Neural cell (in vitro differentiated cells): ENCODE measurements around the gene SNRPF. TPM values are rescaled to one million over a fixed set of nuclear protein-coding genes. Genes with fewer than 3 reads are reported as not detected.

Source experiments
- H2AFZ ChIP-seq: fragments of 200-600, 300-800 bp; sonication (generic), shearing (Covaris generic); 2 replicates; pipeline ENCODE4 v1.6.0; 2014; ENCODE audit warnings: low read depth, mild to moderate bottlenecking, antibody characterized with exemption, low read length, moderate library complexity
- H3F3A ChIP-seq: fragments of 200-600 bp; shearing (Covaris generic); 2 replicates; pipeline ENCODE4 v1.6.1; 2016; ENCODE audit warnings: mild to moderate bottlenecking, moderate library complexity, mixed read lengths, antibody characterized with exemption, low read length; ENCODE audit not compliant: insufficient read depth, poor library complexity, severe bottlenecking
- H3K27ac ChIP-seq: fragments of 200-600, 300-800 bp; sonication (generic), shearing (Covaris generic); 2 replicates; pipeline ENCODE4 v1.5.1; 2014; ENCODE audit warnings: mild to moderate bottlenecking, low read length, moderate library complexity
- H3K27me3 ChIP-seq: fragments of 300-800, 200-600 bp; sonication (generic), shearing (Covaris generic); 2 replicates; pipeline ENCODE4 v1.6.0; 2014; ENCODE audit warnings: mild to moderate bottlenecking, low read depth, low read length, moderate library complexity; ENCODE audit not compliant: insufficient read depth
- H3K36me3 ChIP-seq: fragments of 300-800, 200-600 bp; sonication (generic), shearing (Covaris generic); 2 replicates; pipeline ENCODE4 v1.5.1; 2014; ENCODE audit warnings: mild to moderate bottlenecking, antibody characterized with exemption, low read length, moderate library complexity; ENCODE audit not compliant: insufficient read depth
- H3K4me2 ChIP-seq: fragments of 300-800, 200-600 bp; sonication (generic), shearing (Covaris generic); 2 replicates; pipeline ENCODE4 v1.6.0; 2014; ENCODE audit warnings: mild to moderate bottlenecking, low read length
- H3K4me3 ChIP-seq: fragments of 300-800, 200-600 bp; sonication (generic), shearing (Covaris generic); 2 replicates; pipeline ENCODE4 v1.5.1; 2014; ENCODE audit warnings: mild to moderate bottlenecking, low read length, moderate library complexity
- H3K79me2 ChIP-seq: fragments of 200-600 bp; shearing (Covaris generic); replicated peaks from 2 replicates; pipeline ENCODE4 v1.6.0; 2014; ENCODE audit warnings: mild to moderate bottlenecking, low read length, moderate library complexity; ENCODE audit not compliant: insufficient read depth
- H3K9ac ChIP-seq: fragments of 300-800, 200-600 bp; sonication (generic), shearing (Covaris generic); 2 replicates; pipeline ENCODE4 v1.6.1; 2016; ENCODE audit warnings: mild to moderate bottlenecking, low read length, mixed read lengths
- H3K9me2 ChIP-seq: fragments of 200-600 bp; shearing (Covaris generic); 2 replicates; pipeline ENCODE4 v1.6.1; 2016; ENCODE audit warnings: mild to moderate bottlenecking, low read length, mixed read lengths; ENCODE audit not compliant: insufficient read depth
- H3K9me3 ChIP-seq: fragments of 200-600, 300-800 bp; sonication (generic), shearing (Covaris generic); 2 replicates; pipeline ENCODE4 v1.6.1; 2016; ENCODE audit warnings: mild to moderate bottlenecking, mixed run types, low read length, moderate library complexity, mixed read lengths
- H4K20me1 ChIP-seq: fragments of 200-600 bp; shearing (Covaris generic); 2 replicates; pipeline ENCODE4 v1.6.1; 2016; ENCODE audit warnings: mild to moderate bottlenecking, mixed run types; ENCODE audit not compliant: insufficient read depth
- EP300 ChIP-seq: fragments of 450-650 bp; conservative IDR thresholded peaks from 2 replicates; pipeline ENCODE4 v1.6.1; 2014; ENCODE audit warnings: antibody characterized with exemption, mild to moderate bottlenecking, moderate library complexity; ENCODE audit not compliant: poor library complexity, severe bottlenecking
- EZH2 ChIP-seq: fragments of 200-600, 300-800 bp; shearing (Covaris generic), sonication (generic); IDR thresholded peaks from 2 replicates; pipeline ENCODE4 v1.6.1; 2014; ENCODE audit warnings: antibody characterized with exemption, low read length, borderline replicate concordance, mild to moderate bottlenecking; ENCODE audit not compliant: insufficient read depth, poor library complexity, severe bottlenecking
- MXI1 ChIP-seq: fragments of 450-650 bp; conservative IDR thresholded peaks from 2 replicates; pipeline ENCODE4 v1.6.1; 2014; ENCODE audit warnings: antibody characterized with exemption, mild to moderate bottlenecking; ENCODE audit not compliant: poor library complexity, severe bottlenecking
- POLR2AphosphoS5 ChIP-seq: IDR thresholded peaks from 2 replicates; pipeline ENCODE4 v1.6.1; 2012
- RAD21 ChIP-seq: fragments of 450-650 bp; conservative IDR thresholded peaks from 2 replicates; pipeline ENCODE4 v1.6.1; 2014; ENCODE audit warnings: antibody characterized with exemption, mild to moderate bottlenecking, moderate library complexity
- SMC3 ChIP-seq: fragments of 450-650 bp; conservative IDR thresholded peaks from 2 replicates; pipeline ENCODE4 v1.6.1; 2014; ENCODE audit warnings: antibody characterized with exemption, mild to moderate bottlenecking, moderate library complexity; ENCODE audit not compliant: poor library complexity
- TAF1 ChIP-seq: IDR thresholded peaks from 2 replicates; pipeline ENCODE4 v1.6.1; 2012; ENCODE audit warnings: low read depth
- polyA plus RNA-seq: library from polyadenylated mRNA; depleted of rRNA; stranded (reverse); fragments of >200 nt; gene quantifications from 2 replicates; pipeline ENCODE4 v1.2.3, GENCODE V29; 2014
- TF ChIP-seq, protein P1 (sequence below): fragments of 450-650 bp; IDR thresholded peaks from 2 replicates; pipeline ENCODE4 v1.5.1; 2014; ENCODE audit warnings: antibody characterized with exemption, mild to moderate bottlenecking, moderate library complexity; ENCODE audit not compliant: poor library complexity, severe bottlenecking
- TF ChIP-seq, protein P2 (sequence below): IDR thresholded peaks from 2 replicates; pipeline ENCODE4 v1.6.1; 2012; ENCODE audit warnings: borderline replicate concordance

The SNRPF gene
- polyA plus RNA-seq, 1 donor from 2014 or later, result 42.1 TPM

DNA sequence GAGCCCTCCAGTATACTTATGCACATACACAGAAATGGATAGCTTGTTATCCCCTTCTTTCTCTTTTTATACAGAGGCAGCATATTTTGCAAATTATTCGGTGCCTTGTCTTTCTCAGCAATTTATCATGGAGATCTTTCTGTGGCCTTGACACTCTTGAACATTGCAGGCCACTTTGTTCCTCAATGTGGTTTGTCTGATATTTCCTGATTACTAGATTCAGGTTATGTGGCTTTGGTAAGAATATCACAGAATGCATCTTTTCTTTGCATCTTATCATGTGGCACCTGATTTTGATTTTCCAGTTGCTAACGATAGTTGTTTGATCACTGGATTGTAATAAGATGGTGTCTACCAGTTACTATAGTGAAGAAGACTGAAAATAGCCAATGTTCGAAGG lies 7.1 kb upstream of the SNRPF start:
- Histone ChIP-seq H3K27me3 (no peaks in the 10 kb centered on the region), H3K9ac (no peak overlapping the region), H3K4me2 (no peak overlapping the region), H3F3A (no peaks in the 10 kb centered on the region), H3K27ac (no peak overlapping the region), H3K9me2 (no peaks in the 10 kb centered on the region), H3K79me2 (no peaks in the 10 kb centered on the region), H2AFZ (no peak overlapping the region), H3K9me3 (no peaks in the 10 kb centered on the region), H4K20me1 (no peaks in the 10 kb centered on the region), H3K4me3 (no peak overlapping the region), H3K36me3 (no peaks in the 10 kb centered on the region)
- no peak for TF ChIP-seq POLR2AphosphoS5
- TF ChIP-seq, protein P1, sequence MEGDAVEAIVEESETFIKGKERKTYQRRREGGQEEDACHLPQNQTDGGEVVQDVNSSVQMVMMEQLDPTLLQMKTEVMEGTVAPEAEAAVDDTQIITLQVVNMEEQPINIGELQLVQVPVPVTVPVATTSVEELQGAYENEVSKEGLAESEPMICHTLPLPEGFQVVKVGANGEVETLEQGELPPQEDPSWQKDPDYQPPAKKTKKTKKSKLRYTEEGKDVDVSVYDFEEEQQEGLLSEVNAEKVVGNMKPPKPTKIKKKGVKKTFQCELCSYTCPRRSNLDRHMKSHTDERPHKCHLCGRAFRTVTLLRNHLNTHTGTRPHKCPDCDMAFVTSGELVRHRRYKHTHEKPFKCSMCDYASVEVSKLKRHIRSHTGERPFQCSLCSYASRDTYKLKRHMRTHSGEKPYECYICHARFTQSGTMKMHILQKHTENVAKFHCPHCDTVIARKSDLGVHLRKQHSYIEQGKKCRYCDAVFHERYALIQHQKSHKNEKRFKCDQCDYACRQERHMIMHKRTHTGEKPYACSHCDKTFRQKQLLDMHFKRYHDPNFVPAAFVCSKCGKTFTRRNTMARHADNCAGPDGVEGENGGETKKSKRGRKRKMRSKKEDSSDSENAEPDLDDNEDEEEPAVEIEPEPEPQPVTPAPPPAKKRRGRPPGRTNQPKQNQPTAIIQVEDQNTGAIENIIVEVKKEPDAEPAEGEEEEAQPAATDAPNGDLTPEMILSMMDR, result no peak
- TF ChIP-seq EZH2, result no peak
- TF ChIP-seq SMC3, result no peak
- no peak for TF ChIP-seq MXI1
- TF ChIP-seq, protein P2, sequence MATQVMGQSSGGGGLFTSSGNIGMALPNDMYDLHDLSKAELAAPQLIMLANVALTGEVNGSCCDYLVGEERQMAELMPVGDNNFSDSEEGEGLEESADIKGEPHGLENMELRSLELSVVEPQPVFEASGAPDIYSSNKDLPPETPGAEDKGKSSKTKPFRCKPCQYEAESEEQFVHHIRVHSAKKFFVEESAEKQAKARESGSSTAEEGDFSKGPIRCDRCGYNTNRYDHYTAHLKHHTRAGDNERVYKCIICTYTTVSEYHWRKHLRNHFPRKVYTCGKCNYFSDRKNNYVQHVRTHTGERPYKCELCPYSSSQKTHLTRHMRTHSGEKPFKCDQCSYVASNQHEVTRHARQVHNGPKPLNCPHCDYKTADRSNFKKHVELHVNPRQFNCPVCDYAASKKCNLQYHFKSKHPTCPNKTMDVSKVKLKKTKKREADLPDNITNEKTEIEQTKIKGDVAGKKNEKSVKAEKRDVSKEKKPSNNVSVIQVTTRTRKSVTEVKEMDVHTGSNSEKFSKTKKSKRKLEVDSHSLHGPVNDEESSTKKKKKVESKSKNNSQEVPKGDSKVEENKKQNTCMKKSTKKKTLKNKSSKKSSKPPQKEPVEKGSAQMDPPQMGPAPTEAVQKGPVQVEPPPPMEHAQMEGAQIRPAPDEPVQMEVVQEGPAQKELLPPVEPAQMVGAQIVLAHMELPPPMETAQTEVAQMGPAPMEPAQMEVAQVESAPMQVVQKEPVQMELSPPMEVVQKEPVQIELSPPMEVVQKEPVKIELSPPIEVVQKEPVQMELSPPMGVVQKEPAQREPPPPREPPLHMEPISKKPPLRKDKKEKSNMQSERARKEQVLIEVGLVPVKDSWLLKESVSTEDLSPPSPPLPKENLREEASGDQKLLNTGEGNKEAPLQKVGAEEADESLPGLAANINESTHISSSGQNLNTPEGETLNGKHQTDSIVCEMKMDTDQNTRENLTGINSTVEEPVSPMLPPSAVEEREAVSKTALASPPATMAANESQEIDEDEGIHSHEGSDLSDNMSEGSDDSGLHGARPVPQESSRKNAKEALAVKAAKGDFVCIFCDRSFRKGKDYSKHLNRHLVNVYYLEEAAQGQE, result no peak
- no peak for TF ChIP-seq EP300
- TF ChIP-seq TAF1, result no peak
- TF ChIP-seq RAD21, result no peak

DNA sequence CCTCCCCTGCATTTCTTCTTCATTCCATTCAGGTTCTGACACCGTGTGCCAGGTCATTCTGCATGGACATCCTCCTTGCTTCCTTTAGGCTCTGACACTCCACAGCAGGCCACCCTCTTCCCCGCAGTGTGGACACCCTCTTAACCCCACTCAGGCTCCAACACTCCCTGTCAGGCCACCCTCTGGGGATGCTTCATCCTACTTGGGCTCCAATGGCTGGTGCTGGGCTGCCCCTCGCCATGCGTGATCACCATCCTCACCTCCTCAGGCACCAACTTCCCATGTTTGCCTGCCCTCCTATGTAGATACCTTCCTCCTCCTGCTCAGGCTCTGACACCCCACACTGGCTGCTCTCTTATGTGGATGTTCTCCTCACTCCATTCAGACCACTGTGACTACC lies 6.6 kb upstream of the SNRPF start:
- H2AFZ ChIP-seq, result no peak overlapping the region
- H3K9me2 ChIP-seq, result no peaks in the 10 kb centered on the region
- no peak overlapping the region for H3K4me2 ChIP-seq
- TF ChIP-seq, protein P1, result no peak
- TF ChIP-seq TAF1 (no peak), MXI1 (no peak), EP300 (no peak), RAD21 (no peak), POLR2AphosphoS5 (no peak)
- H3F3A ChIP-seq, result no peaks in the 10 kb centered on the region
- no peak overlapping the region for H3K27ac ChIP-seq
- no peak overlapping the region for H3K4me3 ChIP-seq
- H4K20me1 ChIP-seq, result no peaks in the 10 kb centered on the region
- no peaks in the 10 kb centered on the region for H3K36me3 ChIP-seq
- H3K9ac ChIP-seq, result no peak overlapping the region
- H3K79me2 ChIP-seq, result no peaks in the 10 kb centered on the region
- no peaks in the 10 kb centered on the region for H3K9me3 ChIP-seq
- no peaks in the 10 kb centered on the region for H3K27me3 ChIP-seq
